Large intestine (tissue), 3 donors: ENCODE data around the gene TARS1. TPM values are rescaled to one million over a fixed set of nuclear protein-coding genes. Genes with fewer than 3 reads are reported as not detected.
"Not testable (repeated sequence)": the region's sequence is repeated elsewhere in the genome, so short reads cannot be mapped to it uniquely, and the experiment has no call there.

Experiments used
- DNase-seq, 2 donors: peaks; one replicate each; pipeline versions ENCODE4 v3.0.0 to v3.0.0-alpha.2; 2013
- H3K27ac ChIP-seq: one replicate; pipeline ENCODE4 v1.5.1; 2013; ENCODE audit warnings: low read length
- H3K27me3 ChIP-seq: 2 replicates; pipeline ENCODE4 v1.6.1; 2013; ENCODE audit warnings: low read length; ENCODE audit not compliant: control insufficient read depth, insufficient read depth
- H3K36me3 ChIP-seq: 2 replicates; pipeline ENCODE4 v1.6.1; 2013; ENCODE audit warnings: low read length; ENCODE audit not compliant: control insufficient read depth, insufficient read depth
- H3K4me1 ChIP-seq: one replicate; pipeline ENCODE4 v1.6.1; 2013; ENCODE audit warnings: low read length; ENCODE audit not compliant: control insufficient read depth, insufficient read depth
- H3K4me3 ChIP-seq: one replicate; pipeline ENCODE4 v1.5.1; 2013; ENCODE audit warnings: low read length
- H3K9me3 ChIP-seq: one replicate; pipeline ENCODE4 v1.6.1; 2013; ENCODE audit warnings: mild to moderate bottlenecking, low read depth, low read length, moderate library complexity; ENCODE audit not compliant: control insufficient read depth
- WGBS: methylation state at CpG from one replicate; pipeline ENCODE4 v1.1.5; 2013; ENCODE audit warnings: low lambda C conversion rate; ENCODE audit not compliant: insufficient coverage; 5-methylcytosine and 5-hydroxymethylcytosine counted together
- polyA plus RNA-seq: library from polyadenylated mRNA; unstranded; fragments of 120-200 nt; gene quantifications from one replicate; pipeline ENCODE4 v1.2.1, GENCODE V29; 2013

TARS1 gene
- polyA plus RNA-seq, 1 donor, result 75.9 TPM

GRCh38 chr5:33435893-33436490, 4.8 kb upstream of the TARS1 start:
- H3K27ac ChIP-seq, H3K4me3 ChIP-seq, H3K9me3 ChIP-seq, H3K4me1 ChIP-seq, H3K27me3 ChIP-seq, H3K36me3 ChIP-seq: not testable (repeated sequence)
- peak; percentile 68 to 72 for DNase-seq
- WGBS, result no CpG with 5 or more reads among the region's 5 CpGs

- WGBS, result no CpG with 5 or more reads among the region's 6 CpGs
- peak overlapping the region; percentile 93 for H3K4me3 ChIP-seq
- DNase-seq, result peak in 1 of 2 donors; percentile 22
Observed at GRCh38 chr5:33438996-33439395, 1.8 kb upstream of the TARS1 start.

GRCh38 chr5:33439905-33440481, 772 bp upstream of the TARS1 start:
- peak overlapping the region; percentile 93 for H3K4me3 ChIP-seq
- H3K4me1 ChIP-seq, result peaks cover 5% of the 10 kb centered on the region
- no peaks in the 10 kb centered on the region for H3K36me3 ChIP-seq
- H3K27me3 ChIP-seq, result no peaks in the 10 kb centered on the region
- H3K27ac ChIP-seq, result peak overlapping the region; percentile 97
- WGBS, result 0% methylated on average over 4 of the region's 18 CpGs
- DNase-seq, result no peak
- H3K9me3 ChIP-seq, result no peaks in the 10 kb centered on the region

More at GRCh38 chr5:33438996-33439395, 1.8 kb upstream of the TARS1 start:
- H3K27ac ChIP-seq, result no peak overlapping the region
- no peaks in the 10 kb centered on the region for H3K9me3 ChIP-seq
- peaks cover 5% of the 10 kb centered on the region for H3K4me1 ChIP-seq
- no peaks in the 10 kb centered on the region for H3K36me3 ChIP-seq
- H3K27me3 ChIP-seq, result no peaks in the 10 kb centered on the region

GRCh38 chr5:33441241-33442177, 744 bp downstream of the TARS1 start:
- DNase-seq, result peak; percentile 30 to 60
- no peaks in the 10 kb centered on the region for H3K9me3 ChIP-seq
- H3K4me1 ChIP-seq, result peaks cover 5% of the 10 kb centered on the region
- peak overlapping the region; percentile 93 for H3K4me3 ChIP-seq
- no peaks in the 10 kb centered on the region for H3K27me3 ChIP-seq
- H3K36me3 ChIP-seq, result peaks cover 15% of the 10 kb centered on the region
- H3K27ac ChIP-seq, result peak overlapping the region; percentile 97
- 0% methylated on average over 1 of the region's 22 CpGs for WGBS

- H3K36me3 ChIP-seq, result peaks cover 23% of the 10 kb centered on the region
- no peak overlapping the region for H3K4me3 ChIP-seq
- H3K27ac ChIP-seq, result no peak overlapping the region
- 93% methylated on average over 3 of the region's 4 CpGs for WGBS
- DNase-seq, result no peak
- H3K27me3 ChIP-seq, result no peaks in the 10 kb centered on the region
- no peaks in the 10 kb centered on the region for H3K4me1 ChIP-seq
- H3K9me3 ChIP-seq, result no peaks in the 10 kb centered on the region
Observed at GRCh38 chr5:33444542-33444941, 3.8 kb downstream of the TARS1 start.

- H3K4me1 ChIP-seq, result no peaks in the 10 kb centered on the region
- H3K27me3 ChIP-seq, result no peaks in the 10 kb centered on the region
- H3K9me3 ChIP-seq, result no peaks in the 10 kb centered on the region
- H3K36me3 ChIP-seq, result peaks cover 27% of the 10 kb centered on the region
- H3K27ac ChIP-seq, result no peak overlapping the region
- no peak overlapping the region for H3K4me3 ChIP-seq
- DNase-seq, result no peak
Observed at GRCh38 chr5:33445798-33446197, 5.0 kb downstream of the TARS1 start.

- DNase-seq, result no peak
- Histone ChIP-seq H3K27ac (no peak overlapping the region), H3K4me1 (no peaks in the 10 kb centered on the region), H3K4me3 (no peak overlapping the region), H3K36me3 (peaks cover 37% of the 10 kb centered on the region), H3K9me3 (no peaks in the 10 kb centered on the region), H3K27me3 (no peaks in the 10 kb centered on the region)
- WGBS, result 69% methylated on average over 2 of the region's 3 CpGs
Observed at GRCh38 chr5:33448118-33448517, 7.4 kb downstream of the TARS1 start.

GRCh38 chr5:33457126-33457525, 16.4 kb downstream of the TARS1 start:
- 60% methylated on average over 1 of the region's 2 CpGs for WGBS
- Histone ChIP-seq H3K4me1 (no peaks in the 10 kb centered on the region), H3K36me3 (peaks cover 86% of the 10 kb centered on the region), H3K27me3 (no peaks in the 10 kb centered on the region), H3K27ac (no peak overlapping the region), H3K4me3 (no peak overlapping the region), H3K9me3 (no peaks in the 10 kb centered on the region)
- DNase-seq, result no peak

GRCh38 chr5:33457817-33458216, 17.1 kb downstream of the TARS1 start:
- Histone ChIP-seq H3K4me1 (no peaks in the 10 kb centered on the region), H3K27ac (no peak overlapping the region), H3K36me3 (peaks cover 87% of the 10 kb centered on the region), H3K27me3 (no peaks in the 10 kb centered on the region), H3K9me3 (no peaks in the 10 kb centered on the region), H3K4me3 (no peak overlapping the region)
- DNase-seq, result no peak
- no CpG with 5 or more reads among the region's 1 CpG for WGBS

- H3K4me1 ChIP-seq, result no peaks in the 10 kb centered on the region
- no peaks in the 10 kb centered on the region for H3K27me3 ChIP-seq
- H3K4me3 ChIP-seq, result no peak overlapping the region
- H3K9me3 ChIP-seq, result no peaks in the 10 kb centered on the region
- no peak overlapping the region for H3K27ac ChIP-seq
- peaks cover 89% of the 10 kb centered on the region for H3K36me3 ChIP-seq
- no peak for DNase-seq
- WGBS, result no CpG with 5 or more reads among the region's 2 CpGs
Observed at GRCh38 chr5:33460210-33460609, 19.4 kb downstream of the TARS1 start.
